Urinary bladder (tissue), 4 donors: ENCODE data around the gene TP53AIP1. TPM values are rescaled to one million over a fixed set of nuclear protein-coding genes. Genes with fewer than 3 reads are reported as not detected.

Source experiments
- DNase-seq: peaks from one replicate; pipeline ENCODE4 v3.0.0-alpha.2; 2015; ENCODE audit errors: extremely low spot score
- H3K27ac ChIP-seq: one replicate; pipeline ENCODE4 v1.5.1; 2013; ENCODE audit warnings: low read depth, mild to moderate bottlenecking, moderate library complexity
- H3K36me3 ChIP-seq: one replicate; pipeline ENCODE4 v1.6.1; 2013; ENCODE audit warnings: mild to moderate bottlenecking, moderate library complexity; ENCODE audit not compliant: insufficient read depth
- H3K4me1 ChIP-seq: one replicate; pipeline ENCODE4 v1.6.1; 2013; ENCODE audit warnings: mild to moderate bottlenecking, moderate library complexity; ENCODE audit not compliant: insufficient read depth
- H3K4me3 ChIP-seq: one replicate; pipeline ENCODE4 v1.5.1; 2013; ENCODE audit warnings: low read depth, low read length
- WGBS: extraction: QIAGEN DNeasy Blood & Tissue Kit; methylation state at CpG from one replicate; pipeline ENCODE4 v1.1.7; 2013; 5-methylcytosine and 5-hydroxymethylcytosine counted together
- polyA plus RNA-seq: library from polyadenylated mRNA; stranded (reverse); fragments of 200-250 nt; gene quantifications from one replicate; pipeline ENCODE4 v1.2.3, GENCODE V29; 2013
- total RNA-seq: library from RNA; depleted of rRNA; stranded (reverse); fragments of >200 nt; gene quantifications from one replicate; pipeline ENCODE4 v1.2.3, GENCODE V29; 2014
- donor health status: healthy with polysubstance abuse.
- donor health status: healthy.

Gene TP53AIP1
- total and polyA plus RNA-seq, 2 donors = 0.11 TPM; not detected in 1

- Histone ChIP-seq H3K27ac (no peak overlapping the region), H3K36me3 (no peaks in the 10 kb centered on the region), H3K4me1 (no peaks in the 10 kb centered on the region), H3K4me3 (no peak overlapping the region)
- 93% methylated on average over 16 of the region's 16 CpGs for WGBS
- no peak for DNase-seq
Measured at GRCh38 chr11:128938156-128938885, 4.3 kb downstream of the TP53AIP1 start.

GRCh38 chr11:128937480-128937879 is 5.2 kb downstream of the TP53AIP1 start:
- H3K36me3 ChIP-seq = no peaks in the 10 kb centered on the region
- no peak overlapping the region for H3K4me3 ChIP-seq
- H3K4me1 ChIP-seq = no peaks in the 10 kb centered on the region
- no peak for DNase-seq
- no peak overlapping the region for H3K27ac ChIP-seq
- WGBS = 86% methylated on average over 9 of the region's 9 CpGs

GRCh38 chr11:128936606-128937251 is 5.9 kb downstream of the TP53AIP1 start:
- WGBS = 86% methylated on average over 16 of the region's 16 CpGs
- no peaks in the 10 kb centered on the region for H3K36me3 ChIP-seq
- H3K4me3 ChIP-seq = no peak overlapping the region
- H3K4me1 ChIP-seq = no peaks in the 10 kb centered on the region
- DNase-seq = no peak
- no peak overlapping the region for H3K27ac ChIP-seq

- Histone ChIP-seq H3K4me1 (no peaks in the 10 kb centered on the region), H3K27ac (no peak overlapping the region), H3K4me3 (no peak overlapping the region), H3K36me3 (no peaks in the 10 kb centered on the region)
- no peak for DNase-seq
- 93% methylated on average over 10 of the region's 10 CpGs for WGBS
Measured at GRCh38 chr11:128934926-128935325, 7.7 kb downstream of the TP53AIP1 start.

GRCh38 chr11:128934351-128934750 is 8.3 kb downstream of the TP53AIP1 start:
- no peaks in the 10 kb centered on the region for H3K4me1 ChIP-seq
- H3K4me3 ChIP-seq = no peak overlapping the region
- no peaks in the 10 kb centered on the region for H3K36me3 ChIP-seq
- 95% methylated on average over 7 of the region's 7 CpGs for WGBS
- no peak overlapping the region for H3K27ac ChIP-seq
- DNase-seq = no peak

- Histone ChIP-seq H3K4me1 (no peaks in the 10 kb centered on the region), H3K4me3 (no peak overlapping the region), H3K27ac (no peak overlapping the region), H3K36me3 (no peaks in the 10 kb centered on the region)
- DNase-seq = no peak
- 90% methylated on average over 7 of the region's 7 CpGs for WGBS
Measured at GRCh38 chr11:128933481-128934178, 9.0 kb downstream of the TP53AIP1 start.

GRCh38 chr11:128931668-128932067 is 11.0 kb downstream of the TP53AIP1 start:
- DNase-seq = no peak
- Histone ChIP-seq H3K4me3 (no peak overlapping the region), H3K27ac (no peak overlapping the region), H3K4me1 (no peaks in the 10 kb centered on the region), H3K36me3 (no peaks in the 10 kb centered on the region)
- 66% methylated on average over 6 of the region's 6 CpGs for WGBS

- WGBS = 71% methylated on average over 3 of the region's 3 CpGs
- Histone ChIP-seq H3K4me3 (no peak overlapping the region), H3K36me3 (no peaks in the 10 kb centered on the region), H3K4me1 (no peaks in the 10 kb centered on the region), H3K27ac (no peak overlapping the region)
- no peak for DNase-seq
Measured at GRCh38 chr11:128931066-128931465, 11.6 kb downstream of the TP53AIP1 start.

GRCh38 chr11:128929991-128930390 is 12.7 kb downstream of the TP53AIP1 start:
- Histone ChIP-seq H3K4me1 (no peaks in the 10 kb centered on the region), H3K4me3 (no peak overlapping the region), H3K36me3 (no peaks in the 10 kb centered on the region), H3K27ac (no peak overlapping the region)
- no peak for DNase-seq
- WGBS = 65% methylated on average over 12 of the region's 12 CpGs

- Histone ChIP-seq H3K36me3 (no peaks in the 10 kb centered on the region), H3K4me1 (no peaks in the 10 kb centered on the region), H3K27ac (no peak overlapping the region), H3K4me3 (no peak overlapping the region)
- WGBS = 73% methylated on average over 5 of the region's 5 CpGs
- no peak for DNase-seq
Measured at GRCh38 chr11:128929468-128929867, 13.2 kb downstream of the TP53AIP1 start.

GRCh38 chr11:128928400-128928799 is 14.3 kb downstream of the TP53AIP1 start:
- H3K4me3 ChIP-seq = no peak overlapping the region
- no peaks in the 10 kb centered on the region for H3K4me1 ChIP-seq
- no peak overlapping the region for H3K27ac ChIP-seq
- WGBS = 59% methylated on average over 5 of the region's 5 CpGs
- DNase-seq = no peak
- no peaks in the 10 kb centered on the region for H3K36me3 ChIP-seq

GRCh38 chr11:128927683-128928336 is 14.9 kb downstream of the TP53AIP1 start:
- H3K4me1 ChIP-seq = no peaks in the 10 kb centered on the region
- no peak for DNase-seq
- H3K27ac ChIP-seq = no peak overlapping the region
- 77% methylated on average over 12 of the region's 12 CpGs for WGBS
- H3K4me3 ChIP-seq = no peak overlapping the region
- H3K36me3 ChIP-seq = no peaks in the 10 kb centered on the region

GRCh38 chr11:128927108-128927461 is 15.6 kb downstream of the TP53AIP1 start:
- Histone ChIP-seq H3K36me3 (no peaks in the 10 kb centered on the region), H3K4me1 (no peaks in the 10 kb centered on the region), H3K4me3 (no peak overlapping the region), H3K27ac (no peak overlapping the region)
- 66% methylated on average over 11 of the region's 11 CpGs for WGBS
- no peak for DNase-seq
